ENCODE results near the gene SGTA.

GRCh38 chr19:2747349-2747748 is 35.7 kb downstream of the SGTA start:
- TF ChIP-seq MYC (IDR thresholded peaks at IDR 0.05; ENCODE audit: low read depth, low read length), result no peak
- TF ChIP-seq MYC (CRISPR knock-in tag; IDR thresholded peaks at IDR 0.05; ENCODE audit: borderline replicate concordance, low read depth), result no peak
- TF ChIP-seq ETV6 (IDR thresholded peaks at IDR 0.05; ENCODE audit: borderline replicate concordance in 1 of 2, low read depth in 2 of 2, low read length in 1 of 2), result no peak
- no peak for TF ChIP-seq ETV6 (CRISPR knock-in tag; IDR thresholded peaks at IDR 0.05; ENCODE audit: borderline replicate concordance)
- no peak for TF ChIP-seq ARNT (IDR thresholded peaks at IDR 0.05)

Measured in K562 (cell line).